ENCODE measurements around the gene BLVRB.

DNA sequence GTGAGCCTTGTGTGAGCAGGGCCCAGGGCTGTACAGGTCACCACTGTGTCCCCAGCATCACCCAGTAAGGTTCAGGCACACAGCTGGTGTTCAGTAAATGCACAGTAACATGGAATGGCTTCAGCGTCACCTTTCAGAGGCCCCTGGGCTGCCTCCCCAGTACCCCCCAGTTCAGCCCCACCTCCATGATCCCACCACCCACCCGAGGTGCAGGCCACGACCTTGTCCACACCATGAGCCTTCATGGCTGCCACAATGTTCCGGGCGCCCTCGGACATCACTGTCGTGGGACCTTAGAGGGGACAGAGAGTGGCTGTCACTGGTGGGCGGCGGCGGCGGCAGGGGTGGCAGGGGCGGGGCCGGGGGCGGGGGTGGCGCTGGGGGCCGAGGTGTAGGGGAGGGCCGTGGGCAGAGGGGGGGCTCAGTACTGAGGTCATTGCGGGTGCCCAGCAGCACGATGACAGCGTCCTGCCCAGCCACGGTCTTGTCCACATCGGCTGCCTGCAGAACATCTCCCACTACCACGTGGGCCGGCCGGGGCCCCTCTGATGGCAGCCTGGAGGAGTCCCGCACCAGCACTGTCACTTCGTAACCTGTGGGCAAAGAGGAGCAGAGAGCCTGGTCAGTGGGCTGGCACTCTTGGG is 7.5 kb downstream of the BLVRB start:
- TF ChIP-seq ZFX (IDR thresholded peaks at IDR 0.05) (no peak), CTCF (IDR thresholded peaks at IDR 0.05 in 2 of 3, conservative IDR thresholded peaks at IDR 0.05 in 1 of 3; ENCODE audit: borderline replicate concordance in 1 of 3, insufficient read depth in 1 of 3, low read depth in 2 of 3, low read length in 2 of 3) (no peak), CBX3 (IDR thresholded peaks at IDR 0.05; ENCODE audit: low read depth) (no peak), EGR1 (IDR thresholded peaks at IDR 0.05; ENCODE audit: low read depth) (no peak), POLR2A (IDR thresholded peaks at IDR 0.05; ENCODE audit: borderline replicate concordance, extremely low read depth, insufficient read depth, insufficient read length) (no peak), POLR2AphosphoS5 (IDR thresholded peaks at IDR 0.05; ENCODE audit: low read depth, low read length) (no peak), SIN3A (IDR thresholded peaks at IDR 0.05; ENCODE audit: low read depth) (no peak), EZH2 (IDR thresholded peaks at IDR 0.05) (no peak), EZH2phosphoT487 (IDR thresholded peaks at IDR 0.05; ENCODE audit: borderline replicate concordance) (no peak), RAD21 (IDR thresholded peaks at IDR 0.05; ENCODE audit: low read depth) (no peak)
